ENCODE data around the gene STIMATE.

The STIMATE gene

GRCh38 chr3:52894756-52895155 is 2.6 kb downstream of the STIMATE start:
- DNase-seq (ENCODE audit: low spot score), result no peak
- no peak for FAIRE-seq

- no peak for FAIRE-seq
- DNase-seq (ENCODE audit: low spot score), result no peak
Observed at GRCh38 chr3:52893723-52894122, 3.6 kb downstream of the STIMATE start.

GRCh38 chr3:52892625-52893311 is 4.6 kb downstream of the STIMATE start:
- DNase-seq (ENCODE audit: low spot score) (no peak), FAIRE-seq (no peak)

GRCh38 chr3:52892290-52892624 is 5.1 kb downstream of the STIMATE start:
- DNase-seq (ENCODE audit: low spot score), result no peak
- no peak for FAIRE-seq

- DNase-seq (ENCODE audit: low spot score) (no peak), FAIRE-seq (no peak)
Observed at GRCh38 chr3:52891615-52892081, 5.7 kb downstream of the STIMATE start.

- DNase-seq (ENCODE audit: low spot score) (no peak), FAIRE-seq (no peak)
Observed at GRCh38 chr3:52891164-52891563, 6.2 kb downstream of the STIMATE start.

GRCh38 chr3:52890735-52891134 is 6.6 kb downstream of the STIMATE start:
- no peak for DNase-seq (ENCODE audit: low spot score)
- FAIRE-seq, result no peak

- DNase-seq (ENCODE audit: low spot score), result no peak
- no peak for FAIRE-seq
Observed at GRCh38 chr3:52889901-52890300, 7.4 kb downstream of the STIMATE start.

GRCh38 chr3:52887166-52887565 is 10.2 kb downstream of the STIMATE start:
- FAIRE-seq, result no peak
- DNase-seq (ENCODE audit: low spot score), result no peak

GRCh38 chr3:52886049-52886730 is 11.2 kb downstream of the STIMATE start:
- no peak for DNase-seq (ENCODE audit: low spot score)
- FAIRE-seq, result no peak

- FAIRE-seq (no peak), DNase-seq (ENCODE audit: low spot score) (no peak)
Observed at GRCh38 chr3:52882377-52882776, 15.0 kb downstream of the STIMATE start.

GRCh38 chr3:52881871-52882270 is 15.5 kb downstream of the STIMATE start:
- DNase-seq (ENCODE audit: low spot score) (no peak), FAIRE-seq (no peak)

- DNase-seq (ENCODE audit: low spot score) (no peak), FAIRE-seq (no peak)
Observed at GRCh38 chr3:52880474-52880873, 16.9 kb downstream of the STIMATE start.

- DNase-seq (ENCODE audit: low spot score), result no peak
- no peak for FAIRE-seq
Observed at GRCh38 chr3:52880047-52880446, 17.3 kb downstream of the STIMATE start.

GRCh38 chr3:52879581-52879980 is 17.8 kb downstream of the STIMATE start:
- no peak for FAIRE-seq
- DNase-seq (ENCODE audit: low spot score), result no peak

- FAIRE-seq (no peak), DNase-seq (ENCODE audit: low spot score) (no peak)
Observed at GRCh38 chr3:52879090-52879489, 18.3 kb downstream of the STIMATE start.

- FAIRE-seq (no peak), DNase-seq (ENCODE audit: low spot score) (no peak)
Observed at GRCh38 chr3:52877085-52877484, 20.3 kb downstream of the STIMATE start.

GRCh38 chr3:52874864-52875587 is 22.3 kb downstream of the STIMATE start:
- FAIRE-seq (no peak), DNase-seq (ENCODE audit: low spot score) (no peak)

GRCh38 chr3:52874160-52874701 is 23.1 kb downstream of the STIMATE start:
- DNase-seq (ENCODE audit: low spot score) (no peak), FAIRE-seq (no peak)

- DNase-seq (ENCODE audit: low spot score), result no peak
- no peak for FAIRE-seq
Observed at GRCh38 chr3:52873433-52874159, 23.8 kb downstream of the STIMATE start.

- DNase-seq (ENCODE audit: low spot score) (no peak), FAIRE-seq (no peak)
Observed at GRCh38 chr3:52872245-52872644, 25.1 kb downstream of the STIMATE start.

GRCh38 chr3:52871761-52872160 is 25.6 kb downstream of the STIMATE start:
- DNase-seq (ENCODE audit: low spot score) (no peak), FAIRE-seq (no peak)

Measured in urothelium cell line (cell line).